ENCODE data around the gene SIAH3. TPM values are rescaled to one million over a fixed set of nuclear protein-coding genes. Genes with fewer than 3 reads are reported as not detected.

Gene SIAH3
- total and polyA plus RNA-seq, 8 donors = 0.07 to 0.20 (median 0.11) TPM; not detected in 1

DNA sequence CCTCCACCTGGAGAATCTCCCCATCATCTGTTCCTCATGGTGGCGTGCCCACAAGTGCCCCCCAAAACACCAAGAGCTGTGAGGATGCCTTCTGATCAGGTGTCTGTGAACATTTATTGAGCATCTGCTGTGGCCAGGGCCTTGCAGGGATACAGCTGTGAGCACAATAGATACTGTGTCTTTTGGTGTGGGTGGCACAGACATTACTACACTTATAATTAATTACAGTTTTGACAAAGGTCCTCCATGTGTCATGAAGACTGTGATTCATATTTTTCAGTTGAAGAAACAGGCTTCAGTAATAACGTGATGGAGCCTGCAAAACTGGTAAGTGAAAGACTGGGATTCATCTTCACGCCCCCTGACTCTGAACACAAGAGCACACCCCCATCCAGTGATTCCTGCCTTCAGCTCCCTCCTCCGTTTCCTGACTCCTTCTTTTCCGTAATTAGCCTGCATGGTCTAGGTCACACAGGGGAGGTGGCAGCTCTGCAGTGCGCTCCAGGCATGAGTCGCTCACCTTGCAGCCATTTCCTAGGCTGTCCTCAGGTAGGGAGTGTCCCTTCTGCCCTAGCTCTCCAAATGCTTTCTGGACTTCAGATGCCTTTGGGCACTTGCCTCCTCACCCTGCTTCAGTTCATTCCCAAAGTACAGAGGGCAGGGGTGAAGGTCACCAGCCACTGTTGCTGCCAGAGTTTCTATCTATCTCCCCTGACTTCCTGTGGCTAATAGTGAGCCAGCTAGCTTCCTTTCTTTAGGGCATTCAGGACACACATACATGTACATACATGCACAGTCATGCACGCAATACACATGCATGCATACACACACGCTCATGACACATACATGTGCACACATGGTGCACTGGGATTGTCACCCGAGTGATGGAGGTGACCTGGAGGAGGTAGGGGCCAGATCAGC, 66.5 kb downstream of the SIAH3 start:
- no peak overlapping the region for H3K4me3 ChIP-seq
- H3K27ac ChIP-seq = no peak overlapping the region
- intact Hi-C loops (cut with DNase I) = no loop called here
- H3K36me3 ChIP-seq = no peaks in the 10 kb centered on the region
- H3K9me3 ChIP-seq = no peaks in the 10 kb centered on the region
- H3K27me3 ChIP-seq = no peaks in the 10 kb centered on the region
- ATAC-seq (no peak), DNase-seq (no peak)
- H3K4me1 ChIP-seq = no peaks in the 10 kb centered on the region
- TF ChIP-seq, protein P1, sequence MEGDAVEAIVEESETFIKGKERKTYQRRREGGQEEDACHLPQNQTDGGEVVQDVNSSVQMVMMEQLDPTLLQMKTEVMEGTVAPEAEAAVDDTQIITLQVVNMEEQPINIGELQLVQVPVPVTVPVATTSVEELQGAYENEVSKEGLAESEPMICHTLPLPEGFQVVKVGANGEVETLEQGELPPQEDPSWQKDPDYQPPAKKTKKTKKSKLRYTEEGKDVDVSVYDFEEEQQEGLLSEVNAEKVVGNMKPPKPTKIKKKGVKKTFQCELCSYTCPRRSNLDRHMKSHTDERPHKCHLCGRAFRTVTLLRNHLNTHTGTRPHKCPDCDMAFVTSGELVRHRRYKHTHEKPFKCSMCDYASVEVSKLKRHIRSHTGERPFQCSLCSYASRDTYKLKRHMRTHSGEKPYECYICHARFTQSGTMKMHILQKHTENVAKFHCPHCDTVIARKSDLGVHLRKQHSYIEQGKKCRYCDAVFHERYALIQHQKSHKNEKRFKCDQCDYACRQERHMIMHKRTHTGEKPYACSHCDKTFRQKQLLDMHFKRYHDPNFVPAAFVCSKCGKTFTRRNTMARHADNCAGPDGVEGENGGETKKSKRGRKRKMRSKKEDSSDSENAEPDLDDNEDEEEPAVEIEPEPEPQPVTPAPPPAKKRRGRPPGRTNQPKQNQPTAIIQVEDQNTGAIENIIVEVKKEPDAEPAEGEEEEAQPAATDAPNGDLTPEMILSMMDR (IDR thresholded peaks at IDR 0.05) = no peak

DNA sequence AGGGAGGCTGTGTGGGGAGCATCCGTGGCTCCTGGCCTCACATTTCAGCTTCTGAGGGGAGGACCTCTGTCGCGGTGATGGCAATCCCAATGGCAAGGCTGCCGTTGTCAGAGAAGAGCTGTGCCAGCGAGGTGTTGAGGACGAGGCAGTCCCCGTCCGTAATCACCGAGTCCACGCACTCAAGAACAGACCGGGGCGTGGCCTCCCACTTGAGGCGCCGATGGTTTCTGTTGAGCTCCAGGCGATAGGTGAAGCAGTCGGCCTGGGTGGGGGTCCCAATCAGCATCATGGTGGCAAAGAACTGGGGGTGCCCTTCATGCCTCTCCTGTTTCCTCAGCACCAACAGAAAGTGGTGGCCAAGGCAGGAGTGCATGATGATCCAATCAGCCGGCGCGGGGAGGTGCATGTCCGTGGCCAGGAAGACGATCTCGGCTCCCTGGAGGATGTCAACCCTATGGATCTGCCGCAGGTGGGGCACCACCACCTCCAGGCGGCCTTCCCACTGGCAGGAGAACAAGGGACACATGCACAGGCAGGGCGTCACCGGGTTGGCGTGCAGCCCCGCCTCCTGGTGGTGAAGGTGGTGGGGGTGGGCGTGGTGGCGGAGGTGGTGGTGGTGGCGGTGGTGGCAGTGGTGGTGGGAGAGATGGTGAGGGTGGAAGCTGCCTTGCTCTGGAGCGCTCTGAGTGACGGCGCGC, 68.1 kb downstream of the SIAH3 start:
- Histone ChIP-seq H3K4me3 (no peak overlapping the region), H3K4me1 (no peaks in the 10 kb centered on the region), H3K27me3 (no peaks in the 10 kb centered on the region), H3K9me3 (no peaks in the 10 kb centered on the region), H3K36me3 (no peaks in the 10 kb centered on the region), H3K27ac (no peak overlapping the region)
- no peak for DNase-seq
- TF ChIP-seq, protein P1 (IDR thresholded peaks at IDR 0.05) = no peak
- intact Hi-C loops (cut with DNase I) = no loop called here
- no peak for ATAC-seq

DNA sequence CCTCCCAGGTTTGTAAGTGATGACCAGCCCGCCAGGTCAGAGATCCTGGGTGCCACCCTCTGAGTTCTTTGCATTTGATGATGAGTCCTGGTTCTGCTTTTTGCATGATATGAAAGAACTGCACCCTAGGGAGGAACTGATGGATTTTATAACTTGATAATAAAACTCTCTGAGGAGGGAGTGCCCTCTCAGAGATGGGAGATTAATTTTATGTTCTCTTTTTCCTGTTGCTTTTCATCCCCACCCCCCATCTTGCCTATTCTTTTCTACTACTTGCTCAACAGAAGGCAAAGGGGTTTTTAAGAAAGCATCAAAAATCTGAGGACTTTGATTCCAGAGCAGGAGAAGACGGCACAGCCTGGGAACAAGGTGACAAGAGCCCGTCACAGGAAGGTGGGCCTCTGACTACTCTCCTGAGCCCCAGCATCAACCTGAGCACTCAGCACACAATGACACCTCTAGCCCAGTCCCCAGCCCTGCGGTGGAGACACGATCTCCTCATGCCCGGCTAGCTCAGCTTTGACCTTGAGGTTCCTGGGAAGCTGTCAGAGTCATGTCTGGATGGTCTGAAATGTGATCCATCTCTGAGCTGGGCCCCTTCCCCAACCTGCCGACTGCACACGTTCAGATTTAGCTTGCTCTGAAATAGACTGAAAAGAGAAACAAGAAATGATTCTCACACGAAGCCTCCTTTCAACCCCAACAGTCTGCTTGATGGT, 69.1 kb downstream of the SIAH3 start:
- intact Hi-C loops (cut with DNase I) = no loop called here
- DNase-seq = no peak
- no peak overlapping the region for H3K27ac ChIP-seq

DNA sequence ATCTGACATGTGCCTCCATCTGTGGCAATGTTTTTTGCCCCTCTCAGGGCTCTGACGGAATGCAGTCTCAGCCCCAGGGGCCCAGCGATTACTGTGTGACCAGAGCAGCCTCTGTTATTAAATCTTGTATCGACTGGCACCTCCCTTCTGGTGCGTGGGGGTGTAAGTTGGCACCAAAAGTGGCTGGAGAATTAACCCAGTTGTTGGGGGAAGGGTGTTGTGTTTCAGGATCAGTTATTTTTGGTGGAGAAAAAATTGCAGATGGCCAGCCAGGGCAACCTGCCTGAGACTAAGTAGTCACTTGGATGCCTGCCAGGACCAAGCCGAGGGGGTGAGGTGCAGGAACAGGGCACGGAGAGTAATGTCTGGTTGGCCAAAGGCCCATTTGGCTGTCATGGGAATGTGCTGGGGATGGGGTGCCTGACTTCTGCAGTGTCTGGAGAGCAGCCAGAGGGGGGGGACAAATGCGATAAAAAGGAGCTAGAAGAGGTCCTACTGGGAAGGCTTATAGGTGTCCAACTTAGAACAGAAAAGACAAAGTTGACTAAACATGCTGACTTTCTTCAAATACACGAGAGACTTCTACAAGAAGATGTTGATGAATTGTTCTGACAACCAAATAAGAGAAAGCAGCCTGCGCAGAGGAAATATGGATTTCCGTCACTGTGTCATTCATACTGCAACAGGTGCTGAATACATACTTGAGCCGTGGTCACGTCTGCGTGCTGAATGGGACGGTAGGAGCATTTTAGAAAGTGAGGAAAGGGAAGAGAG, 69.8 kb downstream of the SIAH3 start:
- Histone ChIP-seq H3K4me1 (no peaks in the 10 kb centered on the region), H3K27ac (no peak overlapping the region), H3K27me3 (no peaks in the 10 kb centered on the region), H3K4me3 (no peak overlapping the region), H3K36me3 (no peaks in the 10 kb centered on the region), H3K9me3 (no peaks in the 10 kb centered on the region)
- intact Hi-C loops (cut with DNase I) = no loop called here
- DNase-seq (no peak), ATAC-seq (no peak)
- TF ChIP-seq, protein P1 (IDR thresholded peaks at IDR 0.05) = no peak

More for the DNA sequence above, 69.1 kb downstream of the SIAH3 start:
- Histone ChIP-seq H3K9me3 (no peaks in the 10 kb centered on the region), H3K4me1 (no peaks in the 10 kb centered on the region), H3K36me3 (no peaks in the 10 kb centered on the region), H3K27me3 (no peaks in the 10 kb centered on the region), H3K4me3 (no peak overlapping the region)
- no peak for ATAC-seq
- TF ChIP-seq, protein P1 (IDR thresholded peaks at IDR 0.05) = no peak

Data from left lung (tissue), 10 donors.